Thymus (tissue), 11 donors: ENCODE data around the gene CDHR2. TPM values are rescaled to one million over a fixed set of nuclear protein-coding genes. Genes with fewer than 3 reads are reported as not detected.
"Not testable (repeated sequence)": the region's sequence is repeated elsewhere in the genome, so short reads cannot be mapped to it uniquely, and the experiment has no call there.

Source experiments
- DNase-seq, 9 donors: peaks; one replicate each; pipeline ENCODE4 v3.0.0-alpha.2; 2013; ENCODE audit warnings: low spot score in 9 of 9, low read depth in 6 of 9, missing footprints in 1 of 9
- H3K27ac ChIP-seq, 2 donors: one replicate each; pipeline ENCODE4 v1.5.1; 2013; ENCODE audit warnings: control low read depth in 1 of 2, low read depth in 1 of 2, low read length in 1 of 2, mild to moderate bottlenecking in 1 of 2, moderate library complexity in 1 of 2
- H3K27me3 ChIP-seq, 2 donors: one replicate each; pipeline ENCODE4 v1.5.1; 2013; ENCODE audit warnings: low read length in 1 of 2; ENCODE audit not compliant: control insufficient read depth in 2 of 2, insufficient read depth in 1 of 2
- H3K36me3 ChIP-seq, 2 donors: one replicate each; pipeline ENCODE4 v1.5.1; 2013; ENCODE audit warnings: low read length in 1 of 2, mild to moderate bottlenecking in 1 of 2, moderate library complexity in 1 of 2; ENCODE audit not compliant: control insufficient read depth in 2 of 2, insufficient read depth in 2 of 2
- H3K4me1 ChIP-seq, 2 donors: one replicate each; pipeline ENCODE4 v1.5.1; 2013; ENCODE audit warnings: low read length in 2 of 2; ENCODE audit not compliant: control insufficient read depth in 2 of 2, insufficient read depth in 2 of 2
- H3K4me3 ChIP-seq, 2 donors: one replicate each; pipeline ENCODE4 v1.5.1; 2013; ENCODE audit warnings: low read length in 2 of 2, control low read depth in 1 of 2, mild to moderate bottlenecking in 1 of 2
- H3K9me3 ChIP-seq, 2 donors: one replicate each; pipeline ENCODE4 v1.5.1; 2013; ENCODE audit warnings: low read length in 1 of 2, mild to moderate bottlenecking in 1 of 2; ENCODE audit not compliant: control insufficient read depth in 2 of 2, insufficient read depth in 1 of 2
- WGBS: extraction: QIAGEN DNeasy Blood & Tissue Kit; methylation state at CpG from one replicate; pipeline ENCODE4 v1.1.7; 2013; 5-methylcytosine and 5-hydroxymethylcytosine counted together
- polyA plus RNA-seq: library from polyadenylated mRNA; stranded (reverse); fragments of 200-250 nt; gene quantifications from one replicate; pipeline ENCODE4 v1.2.3, GENCODE V29; 2013
- total RNA-seq: library from RNA; stranded (reverse); fragments of 120-200 nt; gene quantifications from one replicate; pipeline ENCODE4 v1.2.4, GENCODE V29; 2013
- donor health status: healthy.

CDHR2 gene
- total and polyA plus RNA-seq, 2 donors, result 0.07 to 0.33 TPM

DNA sequence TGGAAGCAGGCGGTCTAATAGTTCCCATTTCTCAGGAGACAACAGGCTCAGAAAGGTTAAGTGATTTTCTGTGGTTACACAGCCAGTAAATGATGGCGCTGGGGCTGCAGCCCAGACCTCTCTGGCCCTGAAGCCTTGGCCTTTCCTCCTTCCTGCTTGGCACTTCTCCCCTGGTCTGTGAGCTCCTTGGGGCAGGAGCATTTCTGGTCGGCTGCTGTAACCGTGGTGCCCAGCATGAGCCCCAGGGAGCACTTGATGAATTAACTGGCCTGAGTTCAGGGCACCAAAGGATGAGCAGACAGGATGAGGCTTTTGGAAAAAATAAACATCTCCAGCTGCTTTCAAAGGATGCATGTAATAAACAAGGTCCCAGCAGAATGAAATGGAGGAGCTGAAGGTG is 30.2 kb downstream of the CDHR2 start:
- 93% methylated on average over 4 of the region's 4 CpGs for WGBS
- Histone ChIP-seq H3K4me3 (no peak overlapping the region), H3K27me3 (peaks cover 0 to 7% of the 10 kb centered on the region in 2 donors), H3K27ac (no peak overlapping the region), H3K36me3 (no peaks in the 10 kb centered on the region), H3K4me1 (no peaks in the 10 kb centered on the region), H3K9me3 (peaks cover 2 to 5% of the 10 kb centered on the region in 2 donors)
- DNase-seq, result no peak

DNA sequence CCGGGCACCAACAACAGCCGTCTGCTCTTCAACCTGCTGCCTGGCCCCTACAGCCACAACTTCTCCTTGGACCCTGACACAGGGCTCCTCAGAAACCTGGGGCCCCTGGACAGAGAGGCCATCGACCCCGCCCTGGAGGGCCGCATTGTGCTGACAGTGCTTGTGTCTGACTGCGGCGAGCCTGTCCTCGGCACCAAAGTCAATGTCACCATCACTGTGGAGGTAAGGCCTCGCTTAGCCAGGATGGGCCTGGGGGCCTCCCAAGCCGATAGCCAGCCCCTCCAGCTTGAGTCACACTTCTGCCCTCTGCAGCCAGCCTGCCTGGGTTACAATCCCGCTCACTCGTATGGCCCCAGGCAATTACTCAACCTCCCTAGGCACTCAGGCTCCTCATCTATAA is 32.2 kb downstream of the CDHR2 start:
- Histone ChIP-seq H3K4me1 (no peaks in the 10 kb centered on the region), H3K36me3 (no peaks in the 10 kb centered on the region), H3K27ac (no peak overlapping the region), H3K4me3 (no peak overlapping the region), H3K27me3 (peaks cover 0 to 7% of the 10 kb centered on the region in 2 donors), H3K9me3 (peaks cover 9 to 23% of the 10 kb centered on the region in 2 donors)
- DNase-seq, result no peak
- 96% methylated on average over 12 of the region's 12 CpGs for WGBS

DNA sequence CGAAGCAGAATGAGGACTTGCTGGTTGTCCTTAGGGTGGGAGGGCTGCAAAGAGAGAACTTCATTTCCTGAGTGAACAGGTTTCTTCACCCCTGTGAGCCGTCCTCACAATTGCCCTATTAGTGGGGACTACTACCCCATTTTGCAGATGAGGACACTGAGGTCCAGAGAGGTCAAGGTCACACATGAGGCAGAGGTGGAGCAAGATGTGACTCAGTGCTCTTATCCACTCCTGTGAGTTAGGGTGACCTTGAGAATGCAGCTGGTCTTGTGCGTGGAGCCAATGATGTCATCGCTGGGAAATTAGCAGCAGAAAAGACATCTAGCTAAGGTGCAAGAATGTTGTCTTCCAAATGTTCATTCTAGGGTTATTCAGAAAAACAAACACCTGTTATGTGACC is 33.9 kb downstream of the CDHR2 start:
- H3K27ac ChIP-seq, result no peak overlapping the region
- H3K9me3 ChIP-seq, result peaks cover 9 to 27% of the 10 kb centered on the region in 2 donors
- no peak overlapping the region for H3K4me3 ChIP-seq
- no peak for DNase-seq
- H3K4me1 ChIP-seq, result no peaks in the 10 kb centered on the region
- WGBS, result 89% methylated on average over 4 of the region's 4 CpGs
- no peaks in the 10 kb centered on the region for H3K36me3 ChIP-seq
- H3K27me3 ChIP-seq, result peaks cover 0 to 7% of the 10 kb centered on the region in 2 donors

GRCh38 chr5:176587398-176587797 is 38.3 kb downstream of the CDHR2 start:
- H3K4me1 ChIP-seq, result no peaks in the 10 kb centered on the region
- 94% methylated on average over 7 of the region's 7 CpGs for WGBS

GRCh38 chr5:176588297-176588696 is 39.2 kb downstream of the CDHR2 start:
- H3K27ac ChIP-seq, result no peak overlapping the region
- H3K4me1 ChIP-seq, result no peaks in the 10 kb centered on the region
- no peak for DNase-seq
- no peak overlapping the region for H3K4me3 ChIP-seq
- H3K27me3 ChIP-seq, result peaks cover 0 to 2% of the 10 kb centered on the region in 2 donors
- no peaks in the 10 kb centered on the region for H3K36me3 ChIP-seq
- H3K9me3 ChIP-seq, result peaks cover 9 to 40% of the 10 kb centered on the region in 2 donors

More at GRCh38 chr5:176587398-176587797, 38.3 kb downstream of the CDHR2 start:
- no peak overlapping the region for H3K4me3 ChIP-seq
- no peaks in the 10 kb centered on the region for H3K36me3 ChIP-seq
- DNase-seq, result no peak
- H3K27ac ChIP-seq, result no peak overlapping the region
- H3K9me3 ChIP-seq, result peaks cover 9 to 40% of the 10 kb centered on the region in 2 donors
- peaks cover 0 to 2% of the 10 kb centered on the region in 2 donors for H3K27me3 ChIP-seq

- WGBS, result 92% methylated on average over 31 of the region's 31 CpGs
- H3K4me3 ChIP-seq, result no peak overlapping the region
- no peak for DNase-seq
- H3K9me3 ChIP-seq, result peaks cover 8 to 36% of the 10 kb centered on the region in 2 donors
- no peaks in the 10 kb centered on the region for H3K4me1 ChIP-seq
- H3K27me3 ChIP-seq, result peaks cover 0 to 3% of the 10 kb centered on the region in 2 donors
- H3K36me3 ChIP-seq, result no peaks in the 10 kb centered on the region
- no peak overlapping the region for H3K27ac ChIP-seq
These were observed 40.1 kb downstream of the CDHR2 start for GRCh38 chr5:176589039-176589769.

DNA sequence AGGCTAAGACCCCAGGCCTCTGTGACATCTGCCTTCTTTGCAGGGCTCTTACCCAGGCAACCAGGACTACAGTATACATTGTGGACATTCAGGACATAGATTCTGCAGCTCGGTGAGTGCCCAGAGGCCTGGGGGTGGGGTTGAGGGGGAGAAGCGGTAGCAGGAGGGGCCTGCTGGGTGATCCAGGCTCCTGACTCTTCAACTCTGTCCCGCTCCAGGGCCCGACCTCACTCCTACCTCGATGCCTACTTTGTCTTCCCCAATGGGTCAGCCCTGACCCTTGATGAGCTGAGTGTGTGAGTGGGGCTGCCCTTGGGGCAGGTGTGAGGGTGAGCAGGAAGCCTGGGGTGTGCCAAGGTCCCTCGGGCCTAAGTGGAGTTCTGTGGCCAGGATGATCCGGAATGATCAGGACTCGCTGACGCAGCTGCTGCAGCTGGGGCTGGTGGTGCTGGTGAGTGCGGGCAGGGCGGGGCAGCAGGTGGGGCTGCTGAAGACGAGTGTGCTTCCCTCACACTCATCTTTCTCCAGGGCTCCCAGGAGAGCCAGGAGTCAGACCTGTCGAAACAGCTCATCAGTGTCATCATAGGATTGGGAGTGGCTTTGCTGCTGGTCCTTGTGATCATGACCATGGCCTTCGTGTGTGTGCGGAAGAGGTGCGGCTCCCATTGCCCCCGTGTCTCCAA is 41.0 kb downstream of the CDHR2 start:
- Histone ChIP-seq H3K27me3 (peaks cover 0 to 6% of the 10 kb centered on the region in 2 donors), H3K4me3 (no peak overlapping the region), H3K9me3 (peaks cover 3 to 27% of the 10 kb centered on the region in 2 donors), H3K4me1 (no peaks in the 10 kb centered on the region), H3K27ac (no peak overlapping the region), H3K36me3 (no peaks in the 10 kb centered on the region)
- no peak for DNase-seq
- 88% methylated on average over 17 of the region's 17 CpGs for WGBS

DNA sequence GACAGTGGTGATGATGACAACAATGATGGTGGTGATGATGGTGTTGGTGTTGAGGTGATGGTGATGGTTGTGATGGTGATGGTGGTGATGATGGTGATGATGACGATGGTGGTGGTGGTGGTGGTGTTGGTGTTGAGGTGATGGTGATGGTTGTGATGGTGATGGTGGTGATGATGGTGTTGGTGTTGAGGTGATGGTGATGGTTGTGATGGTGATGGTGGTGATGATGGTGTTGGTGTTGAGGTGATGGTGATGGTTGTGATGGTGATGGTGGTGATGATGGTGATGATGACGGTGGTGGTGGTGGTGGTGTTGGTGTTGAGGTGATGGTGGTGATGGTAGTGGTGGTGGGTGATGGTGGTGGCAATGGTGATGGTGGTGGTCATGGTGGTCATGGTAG is 42.5 kb downstream of the CDHR2 start:
- H3K9me3 ChIP-seq, result peaks cover 1 to 13% of the 10 kb centered on the region in 2 donors
- peaks cover 4 to 21% of the 10 kb centered on the region in 2 donors for H3K27me3 ChIP-seq
- not testable (repeated sequence) for H3K4me1 ChIP-seq, H3K36me3 ChIP-seq, DNase-seq, H3K27ac ChIP-seq, H3K4me3 ChIP-seq
- 50% methylated on average over 2 of the region's 2 CpGs for WGBS

GRCh38 chr5:176592573-176592972 is 43.4 kb downstream of the CDHR2 start:
- H3K36me3 ChIP-seq, result no peaks in the 10 kb centered on the region
- H3K4me1 ChIP-seq, result peaks cover 0 to 4% of the 10 kb centered on the region in 2 donors
- H3K27ac ChIP-seq, result no peak overlapping the region
- H3K4me3 ChIP-seq, result no peak overlapping the region
- peaks cover 13 to 24% of the 10 kb centered on the region in 2 donors for H3K27me3 ChIP-seq
- WGBS, result 98% methylated on average over 3 of the region's 3 CpGs
- H3K9me3 ChIP-seq, result peaks cover 1 to 13% of the 10 kb centered on the region in 2 donors
- DNase-seq, result no peak
